Effector memory CD4-positive, alpha-beta T cell (primary cell): Measurements from ENCODE around the gene EGLN2.
"Not testable (repeated sequence)": the region's sequence is repeated elsewhere in the genome, so short reads cannot be mapped to it uniquely, and the experiment has no call there.

Source experiments
- DNase-seq, 3 donors: peaks; one replicate each; pipeline ENCODE4 v3.0.0-alpha.2; 2020
- H3K27ac ChIP-seq: 2 replicates; pipeline ENCODE4 v1.7.0; 2013; ENCODE audit warnings: mild to moderate bottlenecking, low read length, moderate library complexity; ENCODE audit not compliant: insufficient read depth, poor library complexity, severe bottlenecking
- H3K27me3 ChIP-seq: replicated peaks from 2 replicates; pipeline ENCODE4 v1.7.0; 2013; ENCODE audit warnings: mild to moderate bottlenecking, low read length; ENCODE audit not compliant: insufficient read depth, control insufficient read depth, poor library complexity, severe bottlenecking
- H3K36me3 ChIP-seq: 2 replicates; pipeline ENCODE4 v1.7.0; 2013; ENCODE audit warnings: mild to moderate bottlenecking, low read length, moderate library complexity; ENCODE audit not compliant: control insufficient read depth, insufficient read depth
- H3K4me1 ChIP-seq: 2 replicates; pipeline ENCODE4 v1.7.0; 2013; ENCODE audit warnings: low read length, mild to moderate bottlenecking; ENCODE audit not compliant: control insufficient read depth, insufficient read depth, poor library complexity, severe bottlenecking
- H3K4me3 ChIP-seq: 2 replicates; pipeline ENCODE4 v1.7.0; 2013; ENCODE audit warnings: low read length, low read depth, mild to moderate bottlenecking; ENCODE audit not compliant: insufficient read depth, poor library complexity, severe bottlenecking
- H3K9me3 ChIP-seq: 2 replicates; pipeline ENCODE4 v1.7.0; 2013; ENCODE audit warnings: mild to moderate bottlenecking, low read length, moderate library complexity; ENCODE audit not compliant: control insufficient read depth

The EGLN2 gene

DNA sequence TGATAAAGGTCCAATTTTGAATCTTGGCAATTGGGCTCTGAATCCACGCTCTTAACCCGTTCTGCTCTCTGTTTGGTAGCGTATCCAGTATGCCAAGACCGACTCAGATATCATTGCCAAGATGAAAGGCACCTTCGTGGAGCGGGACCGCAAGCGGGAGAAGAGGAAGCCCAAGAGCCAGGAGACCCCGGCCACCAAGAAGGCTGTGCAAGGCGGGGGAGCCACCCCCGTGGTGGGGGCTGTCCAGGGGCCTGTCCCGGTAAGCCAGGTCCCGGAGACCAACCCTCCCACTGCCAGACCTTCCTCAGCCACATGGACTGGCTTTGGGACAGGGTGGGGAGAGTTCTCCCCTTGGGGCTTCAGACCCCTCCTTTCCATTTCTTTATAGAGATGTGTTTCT, 39.6 kb upstream of the EGLN2 start:
- no peak overlapping the region for H3K27ac ChIP-seq

DNA sequence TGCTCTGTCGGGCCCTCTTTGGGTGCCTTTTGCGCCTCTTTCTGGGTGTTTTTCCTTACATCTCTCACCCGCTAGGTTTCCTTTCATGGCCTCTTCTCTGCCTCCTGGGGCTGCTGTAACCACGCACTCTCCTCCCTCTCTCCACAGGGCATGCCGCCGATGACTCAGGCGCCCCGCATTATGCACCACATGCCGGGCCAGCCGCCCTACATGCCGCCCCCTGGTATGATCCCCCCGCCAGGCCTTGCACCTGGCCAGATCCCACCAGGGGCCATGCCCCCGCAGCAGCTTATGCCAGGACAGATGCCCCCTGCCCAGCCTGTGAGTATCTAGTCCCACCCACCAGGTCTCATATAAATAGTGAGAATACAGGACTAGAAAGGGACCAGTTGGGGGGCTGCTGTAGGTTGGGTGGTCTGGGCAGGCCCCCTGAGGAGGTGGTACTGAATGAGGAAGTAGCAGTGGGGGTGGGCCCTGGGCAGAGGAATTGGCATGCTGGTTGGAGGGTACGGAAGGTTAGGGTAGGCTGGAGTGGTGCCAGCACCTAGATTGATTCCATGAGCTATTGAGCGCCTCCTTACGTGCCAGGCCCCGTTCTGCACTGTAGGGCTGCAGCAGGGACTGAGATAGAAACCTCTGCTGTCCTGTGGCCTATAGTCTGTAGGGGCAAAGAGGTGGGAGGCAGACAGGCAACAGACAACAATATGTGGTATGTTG, 36.1 kb upstream of the EGLN2 start:
- H3K27ac ChIP-seq: no peak overlapping the region

More for the DNA sequence above, 39.6 kb upstream of the EGLN2 start:
- no peak for DNase-seq
- Histone ChIP-seq H3K9me3 (no peaks in the 10 kb centered on the region), H3K27me3 (no peaks in the 10 kb centered on the region), H3K4me3 (no peak overlapping the region), H3K36me3 (peaks cover 80% of the 10 kb centered on the region), H3K4me1 (peaks cover 20% of the 10 kb centered on the region)

DNA sequence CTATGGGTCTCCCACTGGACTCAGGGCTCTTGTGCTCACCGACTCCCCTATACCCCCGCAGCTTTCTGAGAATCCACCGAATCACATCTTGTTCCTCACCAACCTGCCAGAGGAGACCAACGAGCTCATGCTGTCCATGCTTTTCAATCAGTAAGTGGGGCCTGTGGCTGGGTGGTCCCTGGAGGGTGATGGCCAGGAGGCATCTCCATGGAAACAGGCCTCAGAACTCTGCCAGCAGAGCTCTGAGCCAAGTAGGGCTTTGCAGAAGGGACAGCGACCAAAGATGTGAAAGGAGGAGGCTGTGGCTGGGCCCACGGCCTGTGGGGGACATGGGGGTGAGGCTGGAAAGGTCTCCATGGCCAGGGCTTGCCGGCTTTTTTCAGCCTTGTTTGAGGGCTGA, 35.5 kb upstream of the EGLN2 start:
- Histone ChIP-seq H3K9me3 (no peaks in the 10 kb centered on the region), H3K36me3 (peaks cover 77% of the 10 kb centered on the region), H3K4me1 (no peaks in the 10 kb centered on the region), H3K27ac (peak overlapping the region; percentile 17), H3K27me3 (no peaks in the 10 kb centered on the region), H3K4me3 (no peak overlapping the region)
- DNase-seq: no peak

More for the DNA sequence above, 36.1 kb upstream of the EGLN2 start:
- Histone ChIP-seq H3K9me3 (no peaks in the 10 kb centered on the region), H3K4me1 (no peaks in the 10 kb centered on the region), H3K27me3 (no peaks in the 10 kb centered on the region), H3K4me3 (no peak overlapping the region), H3K36me3 (peaks cover 82% of the 10 kb centered on the region)
- no peak for DNase-seq

DNA sequence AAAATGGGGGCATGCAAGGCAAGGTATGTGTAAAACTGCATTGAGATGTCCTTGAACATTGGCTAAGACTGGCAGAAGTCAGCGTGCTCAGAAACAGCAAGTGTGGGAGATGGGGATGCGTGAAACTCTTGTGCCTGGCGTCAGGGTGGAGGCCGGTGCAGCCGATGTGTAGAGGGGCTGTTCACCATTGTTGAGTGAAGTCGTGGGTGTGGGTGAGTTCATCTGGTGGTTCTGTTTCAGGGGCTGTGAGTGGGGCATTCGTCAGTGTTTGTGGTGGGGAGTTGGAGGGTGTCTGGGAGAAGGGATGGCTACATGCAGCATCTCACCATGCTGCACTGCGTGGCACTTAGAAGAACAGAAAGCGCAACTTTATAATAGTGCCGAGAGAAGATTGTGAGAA, 35.0 kb upstream of the EGLN2 start:
- DNase-seq: no peak
- Histone ChIP-seq H3K36me3 (peaks cover 79% of the 10 kb centered on the region), H3K4me3 (no peak overlapping the region), H3K27ac (peak overlapping the region; percentile 17), H3K9me3 (no peaks in the 10 kb centered on the region), H3K27me3 (no peaks in the 10 kb centered on the region), H3K4me1 (no peaks in the 10 kb centered on the region)

DNA sequence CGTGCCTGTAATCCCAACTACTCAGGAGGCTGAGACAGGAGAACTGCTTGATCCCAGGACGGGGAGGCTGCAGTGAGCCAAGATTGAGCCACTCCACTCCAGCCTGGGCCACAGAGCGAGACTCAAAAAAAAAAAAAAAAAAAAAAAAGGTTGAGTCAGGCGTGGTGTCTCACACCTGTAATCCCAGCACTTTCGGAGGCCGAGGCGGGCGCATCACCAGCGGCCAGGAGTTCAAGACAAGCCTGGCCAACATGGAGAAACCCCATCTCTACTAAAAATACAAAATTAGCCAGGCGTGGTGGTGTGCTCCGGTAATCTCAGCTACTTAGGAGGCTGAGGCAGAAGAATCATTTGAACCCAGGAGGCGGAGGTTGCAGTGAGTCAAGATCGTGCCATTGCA, 32.6 kb upstream of the EGLN2 start:
- H3K4me3 ChIP-seq, H3K27ac ChIP-seq, H3K4me1 ChIP-seq, H3K9me3 ChIP-seq, H3K27me3 ChIP-seq, DNase-seq: not testable (repeated sequence)
- H3K36me3 ChIP-seq: peaks cover 56% of the 10 kb centered on the region

DNA sequence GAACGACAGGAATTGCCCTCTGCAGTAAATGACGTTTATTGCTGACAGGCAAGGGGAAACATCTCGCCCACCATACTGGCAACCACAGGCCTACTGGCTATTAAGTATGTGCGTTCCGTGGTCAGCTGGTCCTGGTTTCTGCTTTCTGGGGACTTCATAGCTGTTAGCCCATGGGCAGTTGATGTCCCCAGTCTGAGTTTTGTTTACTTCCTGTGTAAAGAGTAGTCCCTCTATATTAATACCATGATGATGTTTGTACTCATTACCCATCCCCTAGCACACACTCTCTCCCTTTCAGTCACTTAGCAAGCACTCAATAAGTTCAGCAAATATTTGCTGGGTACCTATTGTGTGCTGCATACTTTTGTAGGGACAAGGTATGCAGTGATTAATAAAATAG, 30.1 kb upstream of the EGLN2 start:
- Histone ChIP-seq H3K27me3 (no peaks in the 10 kb centered on the region), H3K36me3 (peaks cover 31% of the 10 kb centered on the region), H3K9me3 (no peaks in the 10 kb centered on the region), H3K27ac (no peak overlapping the region), H3K4me1 (no peaks in the 10 kb centered on the region), H3K4me3 (no peak overlapping the region)
- DNase-seq: no peak

DNA sequence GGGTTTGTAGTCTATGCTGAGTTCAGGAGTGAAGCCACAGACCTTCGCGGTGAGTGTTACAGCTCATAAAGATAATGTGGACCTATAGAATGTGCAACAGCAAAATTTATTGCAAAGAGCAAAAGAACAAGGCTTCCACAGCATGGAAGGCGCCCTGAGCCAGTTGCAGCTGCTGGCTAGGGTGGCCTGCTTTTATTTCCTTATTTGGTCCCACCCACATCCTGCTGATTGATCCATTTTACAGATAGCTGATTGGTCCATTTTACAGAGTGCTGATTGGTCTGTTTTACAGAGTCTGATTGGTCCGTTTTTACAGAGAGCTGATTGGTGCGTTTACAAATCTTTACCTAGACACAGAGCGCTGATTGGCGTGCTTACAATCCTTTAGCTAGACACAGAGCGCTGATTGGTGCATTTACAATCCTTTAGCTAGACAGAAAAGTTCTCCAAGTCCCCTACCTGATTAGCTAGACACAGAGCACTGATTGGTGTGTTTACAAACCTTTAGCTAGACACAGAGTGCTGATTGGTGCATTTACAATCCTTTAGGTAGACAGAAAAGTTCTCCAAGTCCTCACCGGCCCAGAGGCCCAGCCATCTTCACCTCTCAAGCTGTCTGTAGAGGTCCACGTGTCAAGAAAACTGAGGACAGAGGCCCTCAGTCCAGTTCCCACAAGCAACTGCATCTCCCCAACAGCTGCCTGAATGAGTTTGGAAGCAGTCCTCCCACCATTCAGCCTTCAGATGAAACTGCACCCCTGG, 27.7 kb upstream of the EGLN2 start:
- H3K9me3 ChIP-seq, H3K4me3 ChIP-seq, H3K27ac ChIP-seq, H3K4me1 ChIP-seq, H3K36me3 ChIP-seq, H3K27me3 ChIP-seq, DNase-seq: not testable (repeated sequence)

DNA sequence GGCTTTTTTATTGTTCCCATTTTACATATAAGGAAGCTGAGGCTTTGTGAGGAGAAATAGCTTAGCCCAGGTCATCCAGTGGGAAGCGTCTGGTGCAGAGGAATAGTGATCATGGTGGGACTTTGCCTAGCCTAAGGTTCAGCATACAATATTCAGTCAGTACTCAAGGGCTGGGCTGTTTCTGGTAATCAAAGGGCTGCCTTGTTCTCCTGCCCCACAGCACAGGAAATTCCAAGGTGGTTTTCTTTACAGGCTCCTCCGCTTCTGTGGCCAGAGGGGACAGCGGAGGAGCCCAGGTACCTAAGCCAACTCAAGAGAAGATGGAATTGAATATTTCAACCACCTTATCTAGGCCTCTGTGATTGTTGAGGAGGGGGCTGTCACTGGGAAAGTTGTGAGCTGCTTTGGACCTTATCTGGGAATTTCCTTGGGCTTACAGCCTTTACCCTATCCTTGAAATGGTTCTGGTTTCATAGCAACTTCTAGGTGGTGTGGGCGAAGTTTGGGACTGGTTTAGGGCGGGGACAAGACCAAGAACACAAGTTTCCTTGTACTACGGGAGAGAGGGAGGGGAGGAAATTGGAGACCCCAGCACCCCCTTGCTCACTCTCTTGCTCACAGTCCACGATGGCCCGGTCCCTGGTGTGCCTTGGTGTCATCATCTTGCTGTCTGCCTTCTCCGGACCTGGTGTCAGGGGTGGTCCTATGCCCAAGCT, 23.9 kb upstream of the EGLN2 start, which contains the start of gene MIA:
Gene MIA, plus strand, starts transcription at position 606 of the 716 bp plus-strand sequence. Its CDS starts 22 bp downstream, at position 628.
- H3K27me3 ChIP-seq: no peaks in the 10 kb centered on the region
- no peaks in the 10 kb centered on the region for H3K36me3 ChIP-seq
- DNase-seq: no peak
- no peaks in the 10 kb centered on the region for H3K9me3 ChIP-seq
- no peak within 1 kb of the TSS for H3K4me3 ChIP-seq
- H3K27ac ChIP-seq: no peak within 1 kb of the TSS
- H3K4me1 ChIP-seq: peaks cover 12% of the 10 kb centered on the region

DNA sequence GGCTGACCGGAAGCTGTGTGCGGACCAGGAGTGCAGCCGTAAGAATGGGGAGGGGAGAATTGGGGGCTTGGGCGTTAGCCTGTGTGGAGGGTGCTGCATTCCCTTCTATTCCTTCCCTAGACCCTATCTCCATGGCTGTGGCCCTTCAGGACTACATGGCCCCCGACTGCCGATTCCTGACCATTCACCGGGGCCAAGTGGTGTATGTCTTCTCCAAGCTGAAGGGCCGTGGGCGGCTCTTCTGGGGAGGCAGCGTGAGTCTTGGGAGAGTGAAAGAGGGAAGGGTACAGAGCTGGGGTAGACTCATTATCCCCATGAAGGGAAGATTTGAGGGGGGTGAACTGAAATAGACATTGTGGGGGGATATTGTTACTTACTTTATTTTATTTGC, 23.4 kb upstream of the EGLN2 start:
- H3K27me3 ChIP-seq: no peaks in the 10 kb centered on the region
- DNase-seq: no peak
- no peak overlapping the region for H3K4me3 ChIP-seq
- H3K36me3 ChIP-seq: no peaks in the 10 kb centered on the region
- H3K9me3 ChIP-seq: no peaks in the 10 kb centered on the region
- H3K4me1 ChIP-seq: peaks cover 12% of the 10 kb centered on the region
- no peak overlapping the region for H3K27ac ChIP-seq

DNA sequence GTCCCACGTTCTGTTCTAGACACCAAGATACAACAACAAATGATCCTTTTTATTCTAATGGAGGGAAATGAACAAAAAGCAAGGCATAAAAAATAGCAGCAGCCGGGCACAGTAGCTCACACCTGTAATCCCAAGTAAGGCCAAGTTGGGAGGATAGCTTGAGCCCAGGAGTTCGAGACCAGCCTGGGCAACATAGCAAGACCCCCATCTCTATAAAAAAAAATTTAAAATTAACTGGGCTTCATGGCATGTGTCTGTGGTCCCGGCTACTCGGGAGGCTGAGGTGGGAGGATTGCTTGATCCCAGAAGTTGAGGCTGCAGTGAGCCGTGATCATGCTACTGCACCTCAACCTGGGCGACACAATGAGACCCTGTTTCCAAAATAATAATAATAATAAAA, 22.6 kb upstream of the EGLN2 start:
- H3K9me3 ChIP-seq: no peaks in the 10 kb centered on the region
- DNase-seq: no peak
- no peak overlapping the region for H3K4me3 ChIP-seq
- peak overlapping the region; percentile 88 for H3K27ac ChIP-seq
- no peaks in the 10 kb centered on the region for H3K36me3 ChIP-seq
- H3K27me3 ChIP-seq: no peaks in the 10 kb centered on the region
- peaks cover 12% of the 10 kb centered on the region for H3K4me1 ChIP-seq
